Measurements from ENCODE around the gene TMEM79.

Gene TMEM79, protein sequence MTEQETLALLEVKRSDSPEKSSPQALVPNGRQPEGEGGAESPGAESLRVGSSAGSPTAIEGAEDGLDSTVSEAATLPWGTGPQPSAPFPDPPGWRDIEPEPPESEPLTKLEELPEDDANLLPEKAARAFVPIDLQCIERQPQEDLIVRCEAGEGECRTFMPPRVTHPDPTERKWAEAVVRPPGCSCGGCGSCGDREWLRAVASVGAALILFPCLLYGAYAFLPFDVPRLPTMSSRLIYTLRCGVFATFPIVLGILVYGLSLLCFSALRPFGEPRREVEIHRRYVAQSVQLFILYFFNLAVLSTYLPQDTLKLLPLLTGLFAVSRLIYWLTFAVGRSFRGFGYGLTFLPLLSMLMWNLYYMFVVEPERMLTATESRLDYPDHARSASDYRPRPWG

DNA sequence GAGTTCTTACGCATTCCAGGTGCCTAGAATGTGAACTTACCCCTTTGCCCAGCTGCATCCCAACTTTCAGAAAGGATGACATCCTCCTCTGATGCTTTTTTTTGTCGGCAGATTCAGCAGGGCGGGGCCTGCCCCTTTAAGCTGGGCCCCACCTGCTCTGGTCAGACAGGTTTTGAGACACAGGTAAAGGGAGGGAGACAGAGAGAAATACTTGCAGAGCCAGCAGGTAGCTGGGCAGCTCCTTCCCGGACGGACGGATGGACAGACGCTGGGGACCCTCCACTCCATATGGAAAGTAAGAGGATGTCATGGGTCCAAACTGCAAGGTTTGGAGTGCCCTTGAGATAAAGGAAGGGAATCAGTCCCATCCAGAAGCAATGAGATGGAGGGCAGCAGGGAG is at the start of gene TMEM79:
TMEM79 (plus strand) TSS at position 214 of the 400 bp plus-strand sequence. CDS start 902 bp downstream, outside the sequence.
- no peak for DNase-seq (ENCODE audit: low spot score)

DNA sequence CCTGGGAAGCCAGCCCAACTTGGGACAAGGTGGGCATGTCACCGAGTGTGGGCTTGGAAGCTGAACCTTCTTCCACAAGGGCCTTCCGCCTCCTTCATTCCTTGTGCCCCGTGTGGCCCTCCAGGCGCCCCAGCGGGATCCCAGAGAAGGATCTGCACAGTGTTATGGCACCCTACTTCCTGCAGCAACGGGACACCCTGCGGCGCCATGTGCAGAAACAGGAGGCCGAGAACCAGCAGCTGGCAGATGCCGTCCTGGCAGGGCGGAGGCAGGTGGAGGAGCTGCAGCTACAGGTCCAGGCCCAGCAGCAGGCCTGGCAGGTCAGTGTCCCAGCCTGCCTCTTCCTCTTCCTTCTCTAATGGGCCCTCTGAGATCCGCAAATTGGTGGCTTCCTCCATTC is 48.0 kb upstream of the TMEM79 start:
- DNase-seq (ENCODE audit: low spot score): no peak

DNA sequence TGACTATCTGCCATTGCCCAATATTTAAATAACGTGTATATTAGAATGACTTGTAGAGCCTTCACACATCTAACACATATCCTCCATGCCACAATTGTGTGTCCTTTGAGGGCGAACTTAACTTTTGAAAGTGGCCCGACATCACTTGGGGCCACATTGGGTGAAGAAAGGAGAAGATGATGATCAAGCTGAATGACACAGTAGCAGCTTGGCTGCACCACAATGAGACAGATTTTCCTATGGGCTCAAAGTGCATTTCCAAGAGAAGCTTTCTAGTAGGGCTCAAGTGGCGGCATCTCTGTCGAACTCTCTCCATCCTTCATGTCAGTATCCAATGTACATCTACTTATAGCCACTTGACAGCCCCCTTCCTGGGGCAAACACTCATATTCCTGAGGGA is 45.9 kb upstream of the TMEM79 start:
- DNase-seq (ENCODE audit: low spot score): no peak

DNA sequence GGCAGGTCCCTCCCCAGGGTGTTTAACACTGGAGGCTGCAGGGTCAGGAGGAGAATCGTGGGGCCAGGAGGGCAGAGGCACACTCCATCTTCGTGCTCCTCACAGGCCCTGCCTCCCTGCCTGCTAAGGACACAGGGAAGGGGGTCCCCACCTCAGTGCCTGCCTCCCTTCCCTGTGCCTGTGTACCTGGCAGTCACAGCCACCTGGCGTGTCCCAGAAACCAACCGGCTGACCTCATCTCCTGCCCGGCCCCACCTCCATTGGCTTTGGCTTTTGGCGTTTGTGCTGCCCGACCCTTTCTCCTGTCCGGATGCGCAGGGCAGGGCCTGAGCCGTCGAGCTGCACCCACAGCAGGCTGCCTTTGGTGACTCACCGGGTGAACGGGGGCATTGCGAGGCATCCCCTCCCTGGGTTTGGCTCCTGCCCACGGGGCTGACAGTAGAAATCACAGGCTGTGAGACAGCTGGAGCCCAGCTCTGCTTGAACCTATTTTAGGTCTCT is 42.8 kb upstream of the TMEM79 start:
- no peak for DNase-seq (ENCODE audit: low spot score)

DNA sequence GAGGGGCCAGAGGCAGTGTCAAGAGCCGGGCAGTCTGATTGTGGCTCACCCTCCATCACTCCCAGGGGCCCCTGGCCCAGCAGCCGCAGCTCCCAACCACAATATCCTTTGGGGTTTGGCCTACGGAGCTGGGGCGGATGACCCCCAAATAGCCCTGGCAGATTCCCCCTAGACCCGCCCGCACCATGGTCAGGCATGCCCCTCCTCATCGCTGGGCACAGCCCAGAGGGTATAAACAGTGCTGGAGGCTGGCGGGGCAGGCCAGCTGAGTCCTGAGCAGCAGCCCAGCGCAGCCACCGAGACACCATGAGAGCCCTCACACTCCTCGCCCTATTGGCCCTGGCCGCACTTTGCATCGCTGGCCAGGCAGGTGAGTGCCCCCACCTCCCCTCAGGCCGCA is 42.2 kb upstream of the TMEM79 start, which contains the start of gene BGLAP:
BGLAP (plus strand) TSS at position 259 of the 400 bp plus-strand sequence; CDS start at position 307, 48 bp downstream.
- DNase-seq (ENCODE audit: low spot score): no peak

DNA sequence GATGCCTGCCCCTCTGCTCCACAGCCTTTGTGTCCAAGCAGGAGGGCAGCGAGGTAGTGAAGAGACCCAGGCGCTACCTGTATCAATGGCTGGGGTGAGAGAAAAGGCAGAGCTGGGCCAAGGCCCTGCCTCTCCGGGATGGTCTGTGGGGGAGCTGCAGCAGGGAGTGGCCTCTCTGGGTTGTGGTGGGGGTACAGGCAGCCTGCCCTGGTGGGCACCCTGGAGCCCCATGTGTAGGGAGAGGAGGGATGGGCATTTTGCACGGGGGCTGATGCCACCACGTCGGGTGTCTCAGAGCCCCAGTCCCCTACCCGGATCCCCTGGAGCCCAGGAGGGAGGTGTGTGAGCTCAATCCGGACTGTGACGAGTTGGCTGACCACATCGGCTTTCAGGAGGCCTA is 41.4 kb upstream of the TMEM79 start:
- DNase-seq (ENCODE audit: low spot score): no peak

DNA sequence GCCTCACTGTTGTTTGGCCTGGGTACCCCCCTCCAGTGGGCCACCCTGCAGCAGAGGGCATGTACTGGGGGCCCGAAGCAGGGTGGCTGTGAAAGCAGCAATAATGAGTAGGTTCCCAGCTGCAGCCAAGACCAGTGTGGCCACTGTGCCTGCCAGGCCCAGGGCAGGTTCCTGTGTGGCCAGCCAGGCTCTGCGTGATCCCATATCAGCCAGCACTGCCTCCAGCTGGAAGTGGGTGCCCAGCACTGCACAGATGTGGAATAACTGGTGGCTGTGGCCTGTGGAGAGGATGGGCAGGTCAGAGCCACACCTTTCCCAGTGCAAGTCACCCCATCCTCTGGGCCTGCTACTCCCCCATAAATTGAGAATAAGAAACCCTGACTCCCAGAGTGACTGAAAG is 40.0 kb upstream of the TMEM79 start:
- DNase-seq (ENCODE audit: low spot score): no peak

DNA sequence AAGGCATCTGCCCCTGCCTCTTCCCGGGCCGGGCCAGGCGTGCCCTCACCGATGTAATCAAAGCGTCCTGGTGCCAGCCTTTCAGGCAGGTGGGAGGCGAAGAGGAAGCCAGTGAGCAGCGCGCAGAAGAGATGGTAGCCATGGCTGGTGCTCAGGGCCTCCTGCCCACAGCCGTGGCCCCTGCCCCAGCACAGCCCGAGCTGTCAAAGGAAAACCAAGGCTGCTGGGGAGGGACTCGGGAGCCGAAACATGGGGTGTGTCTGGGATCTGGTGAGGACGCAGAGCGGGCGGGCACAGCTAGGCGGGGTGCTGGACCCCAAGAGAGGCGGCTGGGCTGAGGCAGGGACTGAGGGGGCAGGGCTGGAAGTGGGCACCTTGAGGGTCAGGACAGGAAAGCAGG is 39.4 kb upstream of the TMEM79 start:
- DNase-seq (ENCODE audit: low spot score): no peak

DNA sequence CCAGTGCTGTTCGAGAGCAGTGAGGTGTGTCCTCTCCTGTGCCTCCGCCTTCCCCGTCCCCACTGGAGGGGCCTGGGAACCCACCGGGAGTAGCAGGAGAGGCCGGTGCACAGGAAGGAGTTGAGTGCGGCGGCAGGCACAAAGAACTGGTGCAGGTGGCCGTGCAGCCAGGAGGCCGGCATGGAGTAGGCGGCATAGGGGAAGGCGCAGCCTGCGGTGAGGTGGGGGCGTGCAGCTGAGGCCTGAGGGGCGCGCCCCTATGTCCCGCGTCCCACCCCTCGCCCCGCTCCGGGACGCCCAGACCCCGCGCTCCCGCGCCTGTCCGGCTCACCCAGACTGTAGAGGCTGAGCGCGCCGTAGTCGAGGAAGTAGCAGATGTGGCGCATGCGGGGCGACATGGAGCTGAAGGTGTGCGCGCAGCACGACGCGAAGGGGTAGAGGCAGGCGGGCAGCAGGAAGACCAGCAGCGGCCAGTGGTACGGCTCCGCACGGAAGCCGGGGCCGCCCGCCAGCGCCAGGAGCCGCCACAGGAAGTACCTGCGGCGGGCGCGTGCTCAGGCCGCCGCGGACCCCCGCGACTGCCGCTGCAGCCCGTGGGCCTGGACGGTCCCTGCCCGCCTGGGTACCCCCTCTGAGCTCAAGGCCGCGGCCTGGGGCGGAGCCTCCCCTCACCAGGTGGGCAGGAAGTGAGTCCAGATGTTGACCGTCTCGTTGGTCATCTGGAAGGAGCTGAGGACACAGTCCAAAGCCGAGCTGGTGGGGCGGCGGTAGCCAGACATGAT is 38.5 kb upstream of the TMEM79 start:
- no peak for DNase-seq (ENCODE audit: low spot score)

DNA sequence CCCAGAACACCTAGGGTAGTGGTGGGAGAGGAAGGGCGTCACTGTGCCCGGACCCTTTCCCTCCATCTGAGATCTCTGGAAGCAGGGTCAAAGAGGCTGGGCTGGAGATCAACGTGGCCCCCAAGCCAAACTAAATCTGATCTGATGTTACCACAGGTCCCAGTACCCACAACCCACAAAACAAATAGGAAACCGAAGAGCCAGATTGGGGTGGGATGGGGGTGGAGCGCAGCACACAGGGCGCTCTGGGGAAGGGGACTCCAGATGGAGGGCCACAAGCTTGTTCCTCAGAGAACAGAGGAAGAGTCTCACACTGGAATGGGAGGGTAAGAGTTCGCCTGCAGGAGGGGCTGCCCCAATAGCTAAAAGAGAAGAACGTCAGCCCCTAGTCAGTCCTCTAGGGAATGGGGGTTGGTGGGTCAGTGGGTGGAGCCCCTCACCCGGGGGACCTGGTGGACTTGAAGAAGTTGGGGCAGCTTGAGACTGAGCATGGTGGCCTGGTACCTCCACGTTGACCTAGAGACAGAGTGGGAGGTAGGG is 37.8 kb upstream of the TMEM79 start:
- no peak for DNase-seq (ENCODE audit: low spot score)

DNA sequence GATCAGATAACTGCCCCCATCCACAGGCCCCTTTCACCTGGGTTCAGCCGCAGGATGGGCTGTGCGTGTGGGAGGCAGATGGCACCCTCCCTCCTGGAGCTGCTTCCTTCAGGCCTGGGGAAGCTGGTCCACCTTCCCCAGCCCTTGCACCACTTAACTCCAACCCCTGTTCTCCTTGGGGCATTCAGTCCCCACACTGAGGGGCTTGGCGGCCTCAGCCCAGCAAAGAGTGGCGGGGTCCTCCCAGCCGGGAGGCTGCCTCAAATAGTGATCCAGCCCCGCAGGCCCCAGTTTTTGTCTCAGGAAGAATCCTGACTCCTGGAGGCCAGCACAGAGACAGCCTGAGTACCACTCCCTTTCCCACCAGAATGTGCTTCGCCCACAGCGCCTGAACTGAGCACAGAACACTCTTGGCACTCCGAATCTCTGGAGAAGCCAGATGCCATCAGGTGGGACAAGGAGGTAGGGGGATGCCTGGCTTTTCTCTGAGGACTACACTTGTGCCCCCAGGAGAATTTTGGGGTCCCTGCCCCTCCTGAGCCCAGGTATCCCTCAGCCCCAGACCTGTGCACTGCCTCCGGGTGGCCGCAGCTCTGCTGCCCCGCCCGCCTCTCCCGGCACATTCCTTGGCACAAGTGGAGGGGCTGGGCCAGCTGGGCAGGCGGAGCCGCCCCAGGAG is 37.2 kb upstream of the TMEM79 start:
- no peak for DNase-seq (ENCODE audit: low spot score)

DNA sequence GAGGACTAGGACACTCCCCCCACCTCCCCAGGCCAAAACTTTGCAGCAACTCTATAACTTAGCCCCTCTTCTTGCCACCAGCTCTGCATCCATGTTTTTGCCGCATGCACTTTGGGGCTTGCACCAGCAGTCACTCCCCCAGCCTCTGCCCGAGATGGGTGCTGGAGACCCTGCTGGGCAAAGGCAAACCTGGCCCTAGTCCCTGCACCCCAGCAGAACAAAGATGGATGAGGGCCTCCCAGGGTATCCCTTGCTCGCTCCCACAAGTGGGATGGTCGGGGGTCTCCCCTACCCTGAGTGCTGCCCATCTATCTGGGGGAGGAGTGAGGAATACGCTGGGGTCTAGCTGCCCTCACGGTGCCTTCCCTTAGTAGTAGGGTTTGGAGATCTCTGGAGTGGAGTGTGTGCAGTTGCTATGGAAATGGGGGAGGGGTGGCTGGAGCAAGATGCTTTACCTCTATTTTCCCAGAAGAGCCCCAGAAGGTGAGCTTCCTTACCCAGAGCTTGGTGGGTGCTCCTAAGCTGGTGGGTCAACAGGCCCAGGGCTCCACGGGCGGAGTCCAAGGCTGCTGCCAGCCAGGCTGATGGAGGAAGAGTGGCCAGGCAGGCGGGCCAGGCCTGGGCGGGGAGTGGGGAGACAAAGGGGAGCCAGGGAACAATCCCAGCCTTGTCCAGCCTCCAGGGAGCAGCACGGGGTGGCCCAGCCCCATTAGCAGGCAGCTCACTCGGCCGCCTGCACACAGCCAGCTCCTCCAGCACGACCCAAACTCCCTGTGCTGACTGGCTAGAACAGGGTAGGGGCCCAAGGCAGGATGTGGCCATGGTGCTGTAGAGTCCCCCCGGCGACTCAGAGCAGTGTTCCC is 36.4 kb upstream of the TMEM79 start, which contains the start of gene PAQR6:
PAQR6 (minus strand) TSS at position 597 of the 863 bp plus-strand sequence. CDS start 1,325 bp downstream, outside the sequence.
- DNase-seq (ENCODE audit: low spot score): no peak

DNA sequence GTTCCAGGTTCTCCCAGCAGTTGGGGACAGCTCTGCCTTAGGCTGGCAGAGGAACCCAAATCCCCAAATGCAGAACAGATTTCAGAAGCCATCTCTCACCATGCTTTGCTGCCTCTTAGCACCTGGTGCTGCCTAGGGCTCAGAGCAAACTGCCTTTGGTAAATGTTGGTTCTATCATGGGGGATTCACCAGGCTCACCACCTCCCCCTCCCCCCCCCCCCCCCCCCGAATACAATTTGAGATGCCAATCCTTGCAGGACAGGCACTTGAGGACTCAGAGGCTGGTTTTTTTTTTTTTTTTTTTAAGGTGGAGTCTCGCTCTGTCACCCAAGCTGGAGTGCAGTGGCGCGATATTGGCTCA is 35.8 kb upstream of the TMEM79 start:
- no peak for DNase-seq (ENCODE audit: low spot score)

DNA sequence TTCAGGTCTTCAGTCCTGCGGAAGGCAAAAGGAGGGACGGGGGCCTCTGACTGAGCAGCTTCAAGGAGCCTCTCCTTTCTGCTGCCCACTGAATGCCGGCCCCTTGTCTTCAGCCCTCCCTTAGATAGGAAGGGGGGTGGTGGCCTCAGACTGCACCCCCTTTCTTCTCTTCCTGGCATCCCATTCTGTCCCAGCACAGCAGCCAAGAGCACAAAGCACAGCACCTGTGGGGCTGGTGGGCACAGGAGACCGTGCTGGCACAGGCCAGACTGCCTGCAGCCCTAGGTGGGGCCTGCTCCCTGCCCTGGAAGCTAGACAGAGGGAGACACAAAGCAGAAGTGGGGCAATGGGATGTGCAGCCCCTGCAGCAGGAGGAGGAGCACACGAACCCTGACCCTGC is 34.5 kb upstream of the TMEM79 start:
- DNase-seq (ENCODE audit: low spot score): no peak

DNA sequence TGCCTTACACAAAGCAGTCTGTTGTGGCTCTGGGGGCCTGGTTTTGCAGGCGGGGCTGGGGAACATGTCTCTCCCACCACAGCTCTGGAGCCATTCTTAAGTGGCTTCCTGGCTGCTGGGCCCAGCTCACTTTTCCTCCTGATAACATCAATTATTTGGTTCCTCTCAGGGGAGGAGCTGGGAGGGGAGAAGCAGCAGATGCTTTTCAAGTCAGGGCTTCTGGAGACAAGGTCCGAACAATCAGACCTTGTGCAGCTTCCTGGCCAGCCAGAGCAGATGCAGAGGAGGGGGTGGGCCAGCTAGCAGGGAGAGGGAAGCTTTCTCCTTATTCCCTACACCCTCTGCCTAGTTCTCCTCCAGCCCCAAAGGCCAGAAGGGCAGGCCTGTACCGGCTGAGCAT is 32.6 kb upstream of the TMEM79 start:
- no peak for DNase-seq (ENCODE audit: low spot score)

DNA sequence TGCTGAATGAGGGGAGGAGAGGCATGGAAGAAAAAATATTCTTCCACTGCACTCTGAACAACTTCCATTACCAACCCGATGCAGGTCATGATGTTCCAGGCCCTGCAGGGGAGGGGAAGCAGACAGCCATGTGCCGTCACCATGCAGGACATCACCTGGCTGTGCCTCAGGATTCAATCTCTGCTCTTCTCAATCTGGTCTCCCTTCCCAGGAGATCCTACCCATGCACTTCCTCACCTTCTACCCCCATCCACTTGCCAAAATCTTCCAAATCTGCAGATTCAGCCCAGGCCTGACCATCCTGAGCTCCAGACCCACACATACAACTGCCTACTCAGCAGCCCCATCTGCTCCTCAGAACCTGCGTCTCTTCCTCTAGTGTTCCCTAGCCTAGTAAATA is 30.5 kb upstream of the TMEM79 start:
- DNase-seq (ENCODE audit: low spot score): no peak

DNA sequence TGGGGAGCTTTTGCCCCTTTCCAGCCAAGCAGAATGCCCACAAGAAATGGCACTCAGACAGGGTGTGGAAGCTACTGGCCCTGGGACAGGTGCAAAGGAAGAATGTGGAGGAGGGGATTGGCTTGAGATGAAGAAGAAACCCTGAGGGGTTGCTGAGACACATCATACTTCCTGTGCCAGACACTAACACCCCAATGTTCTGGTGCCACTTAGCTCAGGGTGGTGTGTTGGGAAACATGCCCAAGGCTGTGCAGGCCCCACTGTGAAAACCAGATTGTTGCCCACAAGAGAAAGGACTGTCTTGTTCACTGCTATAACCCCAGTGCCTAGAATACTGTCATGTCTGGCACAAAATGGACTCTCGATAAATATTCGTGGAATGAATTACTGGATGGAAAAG is 26.4 kb upstream of the TMEM79 start:
- DNase-seq (ENCODE audit: low spot score): no peak

DNA sequence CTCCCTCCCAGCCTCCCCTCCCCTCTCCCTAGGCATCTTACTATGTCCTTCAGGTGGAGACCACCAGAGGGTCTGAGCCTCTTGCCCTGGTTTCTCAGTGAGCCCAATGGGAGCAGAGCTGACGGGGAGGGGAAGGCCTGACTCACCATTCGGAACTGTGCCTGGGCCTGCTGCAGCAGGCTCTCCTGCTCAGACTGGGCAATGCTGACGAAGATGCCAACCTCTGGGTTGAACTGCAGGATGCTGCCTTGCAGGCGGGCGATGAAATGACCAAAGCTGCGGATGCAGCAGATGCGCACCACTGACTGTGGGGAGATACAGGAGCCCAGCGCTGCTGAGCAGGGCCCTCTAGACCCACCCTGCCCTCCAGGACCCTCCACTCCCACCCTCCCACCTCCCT is 25.3 kb upstream of the TMEM79 start:
- no peak for DNase-seq (ENCODE audit: low spot score)

DNA sequence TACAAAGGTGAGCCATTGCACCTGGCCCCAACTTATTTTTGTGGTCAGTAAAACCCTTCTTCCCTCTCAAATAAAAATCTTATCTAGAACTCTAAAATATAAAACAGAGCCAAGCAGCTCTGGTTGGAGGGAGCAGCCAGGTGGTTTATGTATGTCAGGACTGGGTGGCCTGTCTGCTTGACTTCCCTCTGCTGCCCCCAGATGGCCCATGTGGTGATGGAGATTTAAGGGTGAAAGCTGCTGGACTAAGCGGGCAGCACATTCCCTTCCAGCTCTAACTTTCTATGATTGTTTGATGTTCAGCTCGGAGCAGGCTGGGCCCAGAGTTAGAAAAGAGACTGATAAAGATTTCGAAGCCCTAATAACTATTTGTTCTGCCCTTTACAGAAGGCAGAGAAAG is 24.3 kb upstream of the TMEM79 start:
- DNase-seq (ENCODE audit: low spot score): no peak

DNA sequence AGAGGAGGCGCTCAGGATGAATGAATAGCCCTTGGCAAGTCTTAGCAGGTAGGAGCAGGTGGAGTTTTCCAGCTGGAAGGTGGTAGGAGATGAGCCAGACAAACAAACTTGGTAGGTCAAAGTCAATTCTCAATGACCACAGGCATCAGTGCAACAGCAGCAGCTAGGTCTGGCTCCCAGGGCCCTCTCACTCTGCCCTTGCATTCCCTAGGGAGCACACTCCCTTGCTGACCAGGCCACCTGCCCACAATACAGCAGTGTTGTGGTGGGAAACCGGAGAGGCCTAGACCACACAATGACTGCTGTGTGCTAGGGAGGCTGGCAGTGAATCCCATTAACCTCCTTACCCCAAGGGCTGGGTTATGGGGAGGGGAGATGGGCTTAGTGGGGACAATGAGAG is 23.2 kb upstream of the TMEM79 start:
- no peak for DNase-seq (ENCODE audit: low spot score)

Measured in left forelimb (tissue), 1 donor.